HT-29 (cell line): ENCODE measurements around the gene ELMOD1. TPM values are rescaled to one million over a fixed set of nuclear protein-coding genes. Genes with fewer than 3 reads are reported as not detected.

ENCODE experiments used
- DNase-seq: peaks from one replicate; pipeline ENCODE4 v3.0.0-alpha.2; 2015; ENCODE audit warnings: low spot score
- total RNA-seq: library from RNA; depleted of rRNA; stranded (reverse); fragments of >200 nt; shearing (Covaris generic); gene quantifications from 2 replicates; pipeline ENCODE4 v1.2.3, GENCODE V29; 2014

ELMOD1 gene
- total RNA-seq, 1 experiment from 2014 or later, result not detected

- DNase-seq, result peak; percentile 54
Observed at GRCh38 chr11:107683807-107684206, 92.9 kb downstream of the ELMOD1 start.

DNA sequence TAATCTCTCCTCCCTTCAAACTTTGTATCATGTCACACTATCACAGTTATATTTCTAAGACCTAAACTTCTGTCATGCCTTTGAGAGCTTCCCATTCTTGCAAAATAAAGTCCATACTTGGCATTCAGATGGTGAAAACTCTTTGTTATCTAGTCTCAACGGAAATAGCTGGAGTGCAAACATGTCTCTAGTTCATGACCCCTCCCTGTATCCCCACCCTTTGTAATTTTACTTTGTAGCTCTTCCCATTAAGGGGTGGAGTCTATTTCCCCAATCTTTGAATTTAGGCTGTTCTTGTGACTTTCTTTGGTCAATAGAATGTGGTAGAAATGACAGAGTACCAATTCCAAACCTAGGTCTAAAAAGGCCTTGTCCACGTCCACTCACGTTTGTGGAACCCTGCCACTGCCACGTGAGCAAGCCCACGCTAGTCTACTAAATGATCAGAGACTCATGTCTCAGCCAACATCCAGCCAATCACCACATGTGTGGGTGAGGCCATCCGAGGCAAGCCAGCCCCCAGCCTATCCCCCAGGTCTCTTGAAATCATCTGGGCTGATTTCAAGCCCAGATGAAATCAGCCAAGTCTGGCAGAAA, 97.5 kb downstream of the ELMOD1 start:
- no peak for DNase-seq

DNA sequence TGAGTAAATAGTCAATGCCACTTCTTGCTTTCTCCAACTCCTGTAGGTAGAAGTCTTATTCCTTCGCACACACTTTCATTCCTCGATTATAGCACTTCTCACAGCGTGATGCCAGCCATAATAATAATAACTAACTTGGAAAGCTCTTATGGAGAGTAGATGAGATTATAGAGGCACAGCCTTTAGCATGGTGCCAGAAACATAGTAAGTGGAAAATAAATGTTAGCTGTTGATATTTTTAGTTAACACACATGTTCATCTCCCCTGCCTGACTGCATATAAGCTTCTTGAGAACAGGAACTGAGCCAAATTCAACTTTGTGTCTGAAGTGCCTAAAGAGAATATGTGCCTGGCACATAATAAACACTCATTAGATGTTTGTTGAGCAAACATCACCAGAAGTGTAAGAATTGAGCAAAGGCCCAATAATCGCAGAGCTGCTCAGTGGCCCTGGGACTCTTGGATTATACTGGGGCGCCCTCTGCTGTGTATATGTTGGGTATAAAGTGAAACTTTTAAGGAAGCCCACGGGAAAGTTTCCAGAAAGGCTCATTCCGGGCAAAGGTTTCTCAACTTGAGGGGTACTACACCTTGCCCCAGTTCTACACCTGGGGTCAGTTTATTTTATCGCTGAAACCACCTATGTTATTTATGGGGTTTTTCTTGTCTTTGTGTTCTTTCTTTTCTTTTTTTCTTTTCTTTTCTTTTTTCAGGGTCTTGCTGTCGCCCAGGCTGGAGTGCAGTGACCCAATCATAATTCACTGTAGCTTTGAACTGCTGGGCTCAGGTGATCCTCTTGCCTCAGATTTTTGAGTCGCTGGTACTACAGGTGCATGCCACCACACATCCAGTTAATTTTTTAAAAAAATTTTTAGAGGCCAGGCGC, 98.6 kb downstream of the ELMOD1 start:
- peak; percentile 75 for DNase-seq

DNA sequence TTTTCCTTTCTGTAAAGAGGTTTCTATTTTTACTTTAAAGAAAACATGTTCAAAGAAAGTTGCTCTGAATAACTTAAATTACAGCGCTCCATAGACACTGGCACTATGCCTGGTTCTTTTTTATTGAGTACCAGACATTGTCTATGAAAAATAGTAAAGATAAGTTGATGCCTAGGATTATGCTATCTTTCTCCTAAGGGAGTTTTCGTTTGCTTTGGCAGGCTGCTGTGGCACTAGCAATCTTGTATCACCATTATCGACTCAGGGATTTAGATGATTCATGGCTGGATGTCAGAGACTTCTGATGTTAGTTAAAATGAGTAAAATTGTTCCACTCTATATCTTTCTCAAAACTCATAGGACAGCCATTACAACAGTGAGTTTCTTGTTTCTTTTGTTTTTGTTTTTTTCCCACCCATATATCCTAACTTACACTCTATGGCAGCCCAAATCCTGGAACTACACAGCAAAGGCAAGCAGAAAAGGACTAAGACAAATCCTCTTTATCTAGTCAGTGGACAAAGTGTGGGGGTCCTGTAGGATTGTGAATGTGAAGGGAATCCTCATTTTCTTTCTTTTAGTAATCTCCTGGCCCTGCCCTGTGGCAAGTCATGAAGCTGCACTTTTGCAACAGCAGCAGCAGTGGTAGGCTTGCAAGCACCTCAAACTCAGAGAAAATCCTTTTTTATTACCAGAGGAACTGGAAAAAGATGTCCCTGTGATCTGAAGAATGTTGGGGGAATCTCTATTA, 100.2 kb downstream of the ELMOD1 start:
- DNase-seq, result no peak

GRCh38 chr11:107695446-107695845, 104.5 kb downstream of the ELMOD1 start:
- no peak for DNase-seq

DNA sequence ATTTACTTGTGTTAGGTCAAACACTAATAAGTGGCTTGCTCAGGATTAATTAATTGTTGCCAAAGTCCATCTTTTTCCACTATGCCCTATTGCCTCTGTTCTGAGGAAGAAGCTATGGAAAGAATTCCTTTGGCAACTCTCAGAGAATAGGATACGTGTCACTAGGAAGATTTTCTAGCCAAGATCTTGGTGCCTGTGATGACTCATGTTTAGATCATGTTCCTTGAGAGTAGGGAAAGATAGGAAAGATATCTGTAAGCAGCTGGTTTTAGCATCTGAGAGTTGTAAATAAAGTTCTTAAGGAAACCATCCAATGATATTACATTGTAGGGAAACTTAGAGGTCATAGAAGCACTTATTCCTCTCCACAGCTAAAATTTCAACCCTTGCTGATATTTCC, 105.2 kb downstream of the ELMOD1 start:
- peak; percentile 26 for DNase-seq

GRCh38 chr11:107697291-107697690, 106.3 kb downstream of the ELMOD1 start:
- DNase-seq, result no peak

DNA sequence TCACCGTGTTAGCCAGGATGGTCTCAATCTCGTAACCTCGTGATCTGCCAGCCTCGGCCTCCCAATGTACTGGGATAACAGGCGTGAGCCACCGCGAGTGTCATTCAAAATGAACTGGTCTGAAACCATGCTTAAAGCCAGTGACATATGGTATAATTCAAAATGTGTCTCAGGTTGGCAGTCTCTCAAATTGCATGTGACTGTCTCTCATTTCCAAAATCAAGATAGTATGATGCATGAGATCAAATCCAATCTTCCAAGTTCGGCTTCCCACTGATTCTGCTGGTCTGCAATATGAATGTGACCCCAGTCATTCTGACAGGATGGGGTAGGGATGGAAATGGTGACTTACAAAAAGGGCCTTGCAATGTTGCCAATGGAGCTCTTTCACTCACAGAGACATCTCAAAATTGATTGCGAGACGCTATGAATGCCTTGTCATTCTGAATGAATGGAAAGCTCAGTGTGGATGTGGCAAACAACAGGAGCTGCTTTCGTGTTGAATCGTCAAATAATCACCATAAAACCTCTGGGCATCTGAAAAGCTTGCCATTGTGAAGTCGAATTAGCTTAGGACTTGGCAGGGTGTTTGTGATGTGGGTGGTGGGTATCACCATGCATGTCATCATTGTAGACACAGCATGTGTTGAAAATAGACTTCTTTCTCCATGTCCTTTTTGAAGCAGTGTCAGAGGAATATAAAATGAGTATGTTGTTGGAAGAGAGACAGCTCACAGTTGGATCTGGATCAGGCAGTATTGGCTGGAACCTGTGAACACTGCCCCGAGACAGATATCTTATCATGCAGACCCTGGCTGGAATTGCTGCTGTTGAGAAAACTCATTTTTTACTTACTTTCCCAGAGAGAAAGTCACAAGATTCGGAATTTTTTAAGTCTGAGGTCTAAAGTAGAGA, 108.7 kb downstream of the ELMOD1 start:
- DNase-seq, result no peak

- DNase-seq, result no peak
Observed at GRCh38 chr11:107702109-107702660, 111.2 kb downstream of the ELMOD1 start.

GRCh38 chr11:107702723-107703122, 111.8 kb downstream of the ELMOD1 start:
- DNase-seq, result no peak

DNA sequence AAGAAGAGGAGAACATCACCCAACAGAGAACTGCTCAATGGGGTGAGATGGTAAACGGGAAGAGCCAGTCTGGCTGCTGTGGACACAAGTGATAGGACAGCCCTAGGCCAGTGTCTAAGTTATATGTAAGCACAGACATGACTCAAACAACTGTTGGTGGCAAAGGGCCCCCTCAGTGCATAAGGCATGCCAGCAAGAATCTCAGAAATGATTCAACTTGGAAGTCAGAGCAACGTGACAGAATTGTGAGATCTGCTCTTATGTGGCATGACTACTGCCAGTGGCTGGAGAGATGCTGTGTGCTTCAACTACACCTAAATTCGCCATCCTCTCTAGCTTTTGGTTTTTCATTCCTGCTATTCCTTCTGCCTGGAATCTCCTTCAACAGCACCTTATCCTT, 113.5 kb downstream of the ELMOD1 start:
- no peak for DNase-seq

DNA sequence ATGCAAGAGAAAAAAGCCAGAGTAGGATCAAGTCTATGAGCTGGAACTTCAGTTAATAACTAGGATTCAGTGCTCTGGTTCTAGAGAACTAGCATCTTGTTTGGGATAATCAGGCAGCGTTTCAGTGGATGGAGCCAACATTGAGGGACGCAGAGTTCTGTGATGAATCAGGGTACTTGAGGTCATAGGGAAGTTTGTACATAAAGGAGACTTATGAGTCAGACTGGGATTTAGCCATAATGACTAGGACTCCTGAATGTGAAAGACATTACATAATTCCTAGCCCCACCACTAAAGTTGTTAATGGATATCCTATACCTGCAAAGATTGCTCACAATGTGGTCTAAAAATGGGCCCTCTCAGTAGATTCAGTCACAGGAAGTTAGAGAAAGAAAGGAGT, 114.1 kb downstream of the ELMOD1 start:
- DNase-seq, result no peak

GRCh38 chr11:107706531-107706930, 115.6 kb downstream of the ELMOD1 start:
- no peak for DNase-seq

- no peak for DNase-seq
Observed at GRCh38 chr11:107707215-107707671, 116.3 kb downstream of the ELMOD1 start.

DNA sequence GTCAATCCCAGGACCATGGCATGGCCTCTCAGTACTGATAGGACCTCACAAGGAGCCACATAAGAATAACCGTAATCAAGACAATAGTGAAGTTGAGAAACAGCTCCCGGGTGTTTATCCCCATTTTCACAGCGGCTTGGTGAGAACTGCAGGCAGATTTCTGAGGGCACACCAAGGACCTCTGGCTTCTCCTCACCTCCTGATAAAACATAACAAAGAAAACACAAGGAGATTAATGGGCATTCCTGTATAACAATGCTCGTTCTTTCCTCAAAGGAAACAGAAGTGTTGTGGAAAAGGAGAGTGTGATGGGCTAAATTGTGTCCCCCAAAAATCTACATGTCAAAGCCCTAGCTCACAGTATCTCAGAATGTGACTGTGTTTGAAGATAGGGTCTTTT, 116.9 kb downstream of the ELMOD1 start:
- no peak for DNase-seq

DNA sequence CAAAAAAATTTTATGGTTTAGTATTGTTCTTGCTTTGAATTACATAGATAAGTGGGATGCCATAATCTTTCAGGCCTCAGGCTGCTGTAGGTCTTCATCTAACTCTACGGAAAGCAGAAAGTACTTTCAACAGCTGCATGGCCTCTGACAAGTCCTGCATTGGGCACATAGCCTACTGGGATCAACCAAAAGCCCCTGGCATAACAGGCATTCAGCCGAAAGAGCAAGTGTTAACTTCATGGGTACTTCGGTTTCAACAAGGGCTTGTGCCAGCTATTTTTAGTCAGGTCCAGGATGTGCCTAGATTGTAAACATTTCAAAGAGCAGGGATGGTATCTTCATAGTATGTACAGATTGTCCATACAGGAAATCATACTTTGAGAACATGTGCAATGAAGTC, 117.8 kb downstream of the ELMOD1 start:
- no peak for DNase-seq

DNA sequence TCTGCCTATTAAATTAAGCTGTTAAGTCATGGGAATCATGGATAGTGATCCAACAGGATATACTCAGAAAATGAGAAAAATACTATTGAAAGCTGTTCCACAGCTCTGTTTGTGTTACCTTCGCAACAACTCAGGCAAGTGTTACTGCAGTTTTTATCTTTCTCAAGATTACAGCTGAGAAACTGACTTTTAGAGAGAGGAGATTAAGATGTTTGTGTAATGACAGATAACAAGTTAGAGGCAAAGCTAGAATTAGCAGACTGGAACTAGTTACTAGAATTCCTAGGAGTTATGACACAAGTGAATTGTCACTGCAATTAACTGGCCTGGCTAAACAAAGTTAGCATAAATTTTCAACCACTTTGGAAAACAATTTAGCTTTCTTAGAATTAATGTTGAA, 119.4 kb downstream of the ELMOD1 start:
- no peak for DNase-seq

DNA sequence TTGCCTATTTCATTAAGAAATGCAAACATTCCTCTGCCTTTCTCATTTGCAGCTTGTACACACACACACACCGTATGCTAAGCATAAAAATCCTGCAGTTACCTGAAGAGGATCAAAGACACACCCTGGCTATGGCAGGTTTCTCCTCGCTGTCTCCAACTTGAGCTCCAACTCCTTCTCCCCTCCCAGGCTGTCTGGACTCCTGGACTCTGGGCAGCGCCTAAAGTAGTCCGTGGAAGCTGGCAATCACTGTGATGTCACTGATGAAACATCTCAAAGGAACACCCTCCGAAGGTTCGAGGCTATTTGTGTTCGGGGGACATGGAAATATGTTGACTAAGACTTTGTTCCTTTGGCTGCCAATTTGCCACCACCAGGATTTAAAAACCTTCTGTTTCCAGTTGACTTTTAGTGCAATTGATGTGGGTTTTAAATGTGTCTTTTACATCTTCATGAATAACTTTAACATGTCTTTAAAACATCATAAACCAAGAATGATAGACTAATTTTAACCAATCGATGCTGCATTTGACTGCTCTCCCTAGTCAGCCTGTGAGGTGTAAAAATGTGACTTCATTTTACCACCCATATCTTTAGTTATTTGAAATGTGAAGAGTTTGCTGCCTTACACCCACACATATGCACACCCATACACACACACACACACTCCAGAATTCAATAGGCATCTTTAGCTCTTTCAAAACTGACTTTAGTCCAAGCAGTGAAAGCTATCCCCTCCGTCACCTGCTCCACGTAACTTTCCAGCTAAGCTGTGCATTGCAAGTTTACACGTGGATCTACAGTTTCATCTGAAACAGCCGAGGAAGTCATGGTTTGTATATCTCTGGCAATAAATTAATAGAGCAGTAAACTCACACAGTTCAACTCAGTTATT, 121.2 kb downstream of the ELMOD1 start, which contains the start of gene SLN:
TSS of gene SLN (minus strand) at position 196 of the 895 bp plus-strand sequence.
- DNase-seq, result no peak

DNA sequence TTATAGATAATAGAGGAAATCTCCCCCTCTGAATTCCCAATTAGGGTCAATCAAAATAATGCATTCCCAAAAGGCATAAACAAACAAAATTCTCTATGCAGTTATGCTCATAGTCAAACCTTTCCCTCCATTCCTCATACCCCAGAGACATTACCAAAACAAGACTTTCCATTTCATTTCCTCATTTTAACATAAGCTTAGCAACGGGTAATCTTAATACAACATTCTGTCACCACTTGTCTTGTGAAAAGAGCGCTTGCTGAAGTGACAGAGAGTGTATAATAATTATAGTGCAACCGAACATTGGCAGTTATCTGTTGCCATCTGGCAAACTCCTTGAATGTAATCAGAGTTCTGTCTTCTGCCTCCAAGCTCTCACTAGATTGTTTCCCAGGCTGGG, 122.1 kb downstream of the ELMOD1 start:
- DNase-seq, result no peak
